Measurements from ENCODE around the gene CERS6. TPM values are rescaled to one million over a fixed set of nuclear protein-coding genes. Genes with fewer than 3 reads are reported as not detected.

The CERS6 gene
- total RNA-seq, 1 experiment from 2014 or later: 30.3 TPM

- BruUV-seq (replicated peaks): no TSS peak
These were observed 301.2 kb downstream of the CERS6 start for GRCh38 chr2:168757223-168757622.

GRCh38 chr2:168758970-168759820 lies 303.1 kb downstream of the CERS6 start:
- Histone ChIP-seq H3K9me3 (ENCODE audit: control insufficient read depth, insufficient read depth, low read depth, low read length) (no peaks in the 10 kb centered on the region), H3K27me3 (ENCODE audit: control insufficient read depth, insufficient read depth, low read length) (no peaks in the 10 kb centered on the region), H3K27ac (ENCODE audit: low read length) (no peak overlapping the region), H3K4me1 (ENCODE audit: control insufficient read depth, insufficient read depth, low read length) (no peaks in the 10 kb centered on the region), H3K36me3 (ENCODE audit: control insufficient read depth, insufficient read depth, low read length) (no peaks in the 10 kb centered on the region), H3K4me3 (ENCODE audit: low read depth in 2 of 2, low read length in 2 of 2) (no peak overlapping the region)
- TF ChIP-seq REST (IDR thresholded peaks at IDR 0.05; ENCODE audit: insufficient read depth in 1 of 2, low read depth in 2 of 2, low read length in 1 of 2) (no peak), CTCF (IDR thresholded peaks at IDR 0.05) (peak; percentile 71)
- no peak for DNase-seq (ENCODE audit: low read depth, low spot score)
- intact Hi-C loops (cut with micrococcal nuclease; ENCODE audit: unreplicated experiment): loop anchor here (1.0 to 10.0 kb wide), 2 partner anchors 304 to 413 kb away; partner anchors contain the start of gene CERS6
- in situ Hi-C loops (cut with HindIII; ENCODE audit: low pct_unique_long_range_greater_than_20kb, low sequenced_read_pairs): no loop called here
- POLR2A ChIA-PET: no interaction called here
- CTCF ChIA-PET: interaction anchor here (0.6 kb wide), 1 partner anchor 413 kb away, joined by 3 read pairs; no protein-coding TSS in a partner anchor
- peak; percentile 94 for ATAC-seq
- BruUV-seq (replicated peaks): no TSS peak

More at GRCh38 chr2:168757223-168757622, 301.2 kb downstream of the CERS6 start:
- Histone ChIP-seq H3K36me3 (ENCODE audit: control insufficient read depth, insufficient read depth, low read length) (no peaks in the 10 kb centered on the region), H3K9me3 (ENCODE audit: control insufficient read depth, insufficient read depth, low read depth, low read length) (no peaks in the 10 kb centered on the region), H3K4me3 (ENCODE audit: low read depth in 2 of 2, low read length in 2 of 2) (no peak overlapping the region), H3K27ac (ENCODE audit: low read length) (no peak overlapping the region), H3K27me3 (ENCODE audit: control insufficient read depth, insufficient read depth, low read length) (no peaks in the 10 kb centered on the region), H3K4me1 (ENCODE audit: control insufficient read depth, insufficient read depth, low read length) (no peaks in the 10 kb centered on the region)
- ChIA-PET CTCF (no interaction called here), POLR2A (no interaction called here)
- ATAC-seq (no peak), DNase-seq (ENCODE audit: low read depth, low spot score) (no peak)
- in situ Hi-C loops (cut with HindIII; ENCODE audit: low pct_unique_long_range_greater_than_20kb, low sequenced_read_pairs) (no loop called here), intact Hi-C loops (cut with micrococcal nuclease; ENCODE audit: unreplicated experiment) (loop anchor here (10.0 kb wide), 1 partner anchor 302 kb away; the partner anchor contains the start of gene CERS6)
- TF ChIP-seq REST (IDR thresholded peaks at IDR 0.05; ENCODE audit: insufficient read depth in 1 of 2, low read depth in 2 of 2, low read length in 1 of 2) (no peak), CTCF (IDR thresholded peaks at IDR 0.05) (no peak), SIN3A (IDR thresholded peaks at IDR 0.05; ENCODE audit: borderline replicate concordance, insufficient read depth, low read depth, low read length) (no peak), POLR2AphosphoS5 (IDR thresholded peaks at IDR 0.05; ENCODE audit: low read depth, low read length) (no peak), TCF7L2 (IDR thresholded peaks at IDR 0.05; ENCODE audit: low read depth, low read length) (no peak)
